HepG2 (cell line): ENCODE data around the gene RELB. TPM values are rescaled to one million over a fixed set of nuclear protein-coding genes. Genes with fewer than 3 reads are reported as not detected.
"Not testable (repeated sequence)": the region's sequence is repeated elsewhere in the genome, so short reads cannot be mapped to it uniquely, and the experiment has no call there.

Experiments
- ATAC-seq: fragments of 200-7000 bp; cut with Tn5 transposase; 3 replicates; pipeline ENCODE4 v1.9.1; 2020; ENCODE audit warnings: mild to moderate bottlenecking, moderate library complexity
- BruUV-seq: library from RNA; stranded (reverse); fragments of 400-500 nt; replicated peaks from 2 replicates; lab custom pipeline; 2021; lab: Mats Ljungman, UMichigan
- CTCF ChIA-PET: fragments of 300-600 bp; formaldehyde crosslinking; extraction: SDS; loops from one replicate; lab custom pipeline; 2021; ENCODE audit warnings: low total read pairs, inconsistent platforms, low intra/inter-chr PET ratio; lab: Yijun Ruan, JAX
- POLR2A ChIA-PET: fragments of 350-600 bp; sonication (Branson Sonifier 250); formaldehyde crosslinking; loops from one replicate; lab custom pipeline; 2020; ENCODE audit warnings: antibody characterized with exemption, inconsistent platforms; lab: Yijun Ruan, JAX
- DNase-seq: peaks from one replicate; pipeline ENCODE4 v3.0.0-alpha.2; 2015; ENCODE audit warnings: low spot score
- FAIRE-seq: peaks from 3 replicates; lab custom pipeline; 2011; peaks lifted over from hg19 to GRCh38; lab: Jason Lieb, UNC
- H2AFZ ChIP-seq: one replicate; pipeline ENCODE4 v1.6.1; 2011; ENCODE audit warnings: low read length, inconsistent platforms
- H3K27ac ChIP-seq: fragments of 300-600 bp; 3 replicates; pipeline ENCODE4 v1.8.0; 2011; ENCODE audit warnings: mixed run types, mild to moderate bottlenecking, mixed read lengths, low read length, inconsistent platforms; ENCODE audit not compliant: insufficient read depth; ENCODE audit errors: extremely low read length
- H3K27me3 ChIP-seq, 2 experiments: fragments of 200-600 bp in 1 of 2; 2 replicates in 1 of 2; 3 replicates in 1 of 2; pipeline versions ENCODE4 v1.6.0 to v1.8.0; 2011; ENCODE audit warnings: low read length in 2 of 2, mild to moderate bottlenecking in 2 of 2, moderate library complexity in 2 of 2, inconsistent platforms in 1 of 2; ENCODE audit not compliant: insufficient read depth in 2 of 2, control insufficient read depth in 1 of 2
- H3K36me3 ChIP-seq, 2 experiments: fragments of 200-600 bp in 1 of 2; replicated peaks in 1 of 2; 2 replicates in 1 of 2; 3 replicates in 1 of 2; pipeline versions ENCODE4 v1.5.1 to v1.8.0; 2011; ENCODE audit warnings: low read length in 2 of 2, inconsistent platforms in 1 of 2; ENCODE audit not compliant: insufficient read depth in 2 of 2, control insufficient read depth in 1 of 2
- H3K4me1 ChIP-seq: 2 replicates; pipeline ENCODE4 v1.5.1; 2012; ENCODE audit warnings: low read length, inconsistent platforms; ENCODE audit not compliant: insufficient read depth
- H3K4me2 ChIP-seq: 2 replicates; pipeline ENCODE4 v1.6.0; 2011; ENCODE audit warnings: low read depth, low read length, inconsistent platforms
- H3K4me3 ChIP-seq, 3 experiments: fragments of 200-600 bp in 1 of 3; sonication (generic), shearing (Covaris generic) in 1 of 3; replicated peaks in 1 of 3; 2 replicates each; pipeline ENCODE4 v1.5.1; 2011 to 2016; ENCODE audit warnings: low read length in 3 of 3, inconsistent platforms in 2 of 3, low read depth in 2 of 3, mild to moderate bottlenecking in 2 of 3, control low read depth in 1 of 3, mixed read lengths in 1 of 3; ENCODE audit not compliant: insufficient read depth in 1 of 3
- H3K79me2 ChIP-seq: one replicate; pipeline ENCODE4 v1.6.1; 2011; ENCODE audit warnings: low read length, inconsistent platforms; ENCODE audit not compliant: insufficient read depth
- H3K9ac ChIP-seq: 2 replicates; pipeline ENCODE4 v1.6.0; 2011; ENCODE audit warnings: mild to moderate bottlenecking, low read depth, low read length, inconsistent platforms; ENCODE audit not compliant: insufficient read depth
- H3K9me3 ChIP-seq: 2 replicates; pipeline ENCODE4 v1.5.1; 2012; ENCODE audit warnings: mild to moderate bottlenecking, low read length
- H4K20me1 ChIP-seq: 2 replicates; pipeline ENCODE4 v1.6.0; 2011; ENCODE audit warnings: inconsistent platforms, mild to moderate bottlenecking, low read length, moderate library complexity; ENCODE audit not compliant: insufficient read depth
- BCLAF1 ChIP-seq: fragments of 450-650 bp; IDR thresholded peaks from 2 replicates; pipeline ENCODE4 v1.6.1; 2017; ENCODE audit warnings: mild to moderate bottlenecking
- ESRRA ChIP-seq: sonication (generic); formaldehyde crosslinking; IDR thresholded peaks from 2 replicates; pipeline ENCODE4 v1.5.1; 2020; ENCODE audit warnings: mild to moderate bottlenecking, low read depth, missing genetic modification reagents
- LCORL ChIP-seq, 2 experiments: fragments of 450-650 bp in 1 of 2; sonication (generic) in 1 of 2; formaldehyde crosslinking in 1 of 2; IDR thresholded peaks; 2 replicates each; pipeline versions ENCODE4 v1.5.0 to v1.6.1; 2017 to 2020; ENCODE audit warnings: antibody characterized with exemption in 1 of 2, missing genetic modification reagents in 1 of 2
- ZFP82 ChIP-seq: sonication (generic); formaldehyde crosslinking; IDR thresholded peaks from 2 replicates; pipeline ENCODE4 v1.5.1; 2020; ENCODE audit warnings: mild to moderate bottlenecking, missing genetic modification reagents, borderline replicate concordance
- ZNF12 ChIP-seq: sonication (generic); formaldehyde crosslinking; IDR thresholded peaks from 2 replicates; pipeline ENCODE4 v1.5.0; 2020; ENCODE audit warnings: missing genetic modification reagents
- ZNF142 ChIP-seq: sonication (generic); formaldehyde crosslinking; IDR thresholded peaks from 2 replicates; pipeline ENCODE4 v1.4.0; 2020; ENCODE audit warnings: missing genetic modification reagents
- ZSCAN25 ChIP-seq: sonication (generic); formaldehyde crosslinking; IDR thresholded peaks from 2 replicates; pipeline ENCODE4 v1.8.0; 2022; ENCODE audit warnings: mild to moderate bottlenecking, missing genetic modification reagents
- WGBS: methylation state at CpG from one replicate; pipeline ENCODE4 v1.1.6; 2017; ENCODE audit warnings: low lambda C conversion rate; 5-methylcytosine and 5-hydroxymethylcytosine counted together
- in situ Hi-C: cut with HindIII; loops from 2 replicates; pipeline ENCODE4 v1.10.0; 2017; ENCODE audit warnings: low pct_unique_long_range_greater_than_20kb; ENCODE audit not compliant: extremely low pct_ligation_motif_present
- intact Hi-C: fragments of 100-400 bp; cut with micrococcal nuclease; formaldehyde crosslinking; loops from one replicate; pipeline ENCODE4 v1.10.0; 2022; ENCODE audit not compliant: unreplicated experiment
- polyA plus RNA-seq, 8 experiments: library from polyadenylated mRNA; depleted of rRNA in 3 of 8; stranded (reverse) in 7 of 8; unstranded in 1 of 8; fragments of >200 nt; fragmentation: Illumina TruSeq in 4 of 8; extraction: Trizol in 4 of 8; gene quantifications; 2 replicates each; pipeline versions ENCODE4 v1.2.1 to v1.2.3, GENCODE V29; 2011 to 2016; ENCODE audit warnings: low read depth in 4 of 8, missing spikeins in 1 of 8, mixed read lengths in 1 of 8; ENCODE audit not compliant: insufficient read depth in 1 of 8
- total RNA-seq, 5 experiments: library from RNA; depleted of rRNA; stranded (reverse); fragments of >200 nt; fragmentation: Illumina TruSeq; extraction: Trizol; gene quantifications; 2 replicates each; pipeline ENCODE4 v1.2.3, GENCODE V29; 2016; ENCODE audit warnings: low read depth in 1 of 5
- TF ChIP-seq, protein P1 (sequence below): IDR thresholded peaks from 2 replicates; pipeline ENCODE4 v1.6.1; 2018; ENCODE audit warnings: missing genetic modification reagents

The RELB gene
- total and polyA plus RNA-seq, 2 of the 13 experiments (the other 11 are each of a cell fraction or from before 2014, with no cell fraction given): 1.9 to 3.5 TPM

DNA sequence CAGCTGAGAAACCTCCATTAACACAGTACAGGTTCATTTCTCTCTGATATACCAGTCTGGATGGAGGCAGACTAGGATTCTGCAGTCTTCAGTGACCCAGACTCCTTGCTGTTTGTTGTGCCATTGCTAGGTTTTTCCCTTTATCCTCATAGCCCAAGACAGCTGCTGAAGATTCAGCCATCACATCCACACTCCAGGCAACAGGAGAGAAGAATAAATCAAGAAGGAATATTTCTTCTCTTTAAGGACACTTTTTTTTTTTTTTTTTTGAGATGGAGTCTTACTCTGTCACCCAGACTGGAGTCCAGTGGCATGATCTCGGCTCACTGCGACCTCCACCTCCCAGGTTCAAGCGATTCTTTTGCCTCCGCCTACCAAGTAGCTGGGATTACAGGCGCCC, 31.8 kb upstream of the RELB start:
- H3K4me1 ChIP-seq: peaks cover 7% of the 10 kb centered on the region
- peaks cover 17 to 42% of the 10 kb centered on the region in 2 experiments; a peak in 4 of 5 replicates for H3K36me3 ChIP-seq
- POLR2A ChIA-PET: no interaction called here
- 93% methylated on average over 5 of the region's 5 CpGs for WGBS
- H3K4me2 ChIP-seq: no peak overlapping the region
- ATAC-seq: no peak
- in situ Hi-C loops (no loop called here), intact Hi-C loops (no loop called here)
- H3K9ac ChIP-seq: no peak overlapping the region
- H3K9me3 ChIP-seq: no peaks in the 10 kb centered on the region
- H2AFZ ChIP-seq: no peak overlapping the region
- TF ChIP-seq ZNF142 (CRISPR knock-in tag) (no peak), ZNF12 (no peak), LCORL (IDR thresholded peaks at IDR 0.05) (no peak), LCORL (CRISPR knock-in tag; IDR thresholded peaks at IDR 0.05) (no peak), ZSCAN25 (CRISPR knock-in tag) (no peak), ZFP82 (CRISPR knock-in tag) (no peak), BCLAF1 (no peak), ESRRA (CRISPR knock-in tag) (no peak)
- TF ChIP-seq, protein P1, sequence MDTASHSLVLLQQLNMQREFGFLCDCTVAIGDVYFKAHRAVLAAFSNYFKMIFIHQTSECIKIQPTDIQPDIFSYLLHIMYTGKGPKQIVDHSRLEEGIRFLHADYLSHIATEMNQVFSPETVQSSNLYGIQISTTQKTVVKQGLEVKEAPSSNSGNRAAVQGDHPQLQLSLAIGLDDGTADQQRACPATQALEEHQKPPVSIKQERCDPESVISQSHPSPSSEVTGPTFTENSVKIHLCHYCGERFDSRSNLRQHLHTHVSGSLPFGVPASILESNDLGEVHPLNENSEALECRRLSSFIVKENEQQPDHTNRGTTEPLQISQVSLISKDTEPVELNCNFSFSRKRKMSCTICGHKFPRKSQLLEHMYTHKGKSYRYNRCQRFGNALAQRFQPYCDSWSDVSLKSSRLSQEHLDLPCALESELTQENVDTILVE (CRISPR knock-in tag): no peak
- TF ChIP-seq, all 625 proteins: peak for 0
- DNase-seq: no peak
- Histone ChIP-seq H4K20me1 (no peaks in the 10 kb centered on the region), H3K27ac (no peak overlapping the region), H3K79me2 (no peaks in the 10 kb centered on the region), H3K27me3 (no peaks in the 10 kb centered on the region), H3K4me3 (no peak overlapping the region)
- FAIRE-seq: no peak
- CTCF ChIA-PET: no interaction called here
- BruUV-seq: no TSS peak

- H3K27ac ChIP-seq, DNase-seq, H3K27me3 ChIP-seq, H2AFZ ChIP-seq, POLR2A ChIA-PET, H3K4me3 ChIP-seq, ATAC-seq, intact Hi-C loops, H3K4me2 ChIP-seq, H4K20me1 ChIP-seq, in situ Hi-C loops, BruUV-seq, CTCF ChIA-PET, H3K9ac ChIP-seq, FAIRE-seq, H3K9me3 ChIP-seq, H3K79me2 ChIP-seq: not testable (repeated sequence)
- H3K4me1 ChIP-seq: peaks cover 18% of the 10 kb centered on the region
- 99% methylated on average over 6 of the region's 6 CpGs for WGBS
- H3K36me3 ChIP-seq: peaks cover 23 to 54% of the 10 kb centered on the region in 2 experiments
These were observed 29.8 kb upstream of the RELB start for GRCh38 chr19:44971451-44971850.
